T-helper 1 cell treated with Interleukin-12 subunit alpha and Interleukin-12 subunit beta and Interleukin-4 antibody, amounts not matched to agents 30 ng/mL and 1 ng/mL, for 36 hours (primary cell): ENCODE measurements around the gene TFF3. TPM values are rescaled to one million over a fixed set of nuclear protein-coding genes. Genes with fewer than 3 reads are reported as not detected.

Experiments
- intact Hi-C: fragments of 100-400 bp; cut with micrococcal nuclease; formaldehyde crosslinking; loops from one replicate; pipeline ENCODE4 v1.15.1; 2024
- total RNA-seq: library from RNA; stranded (reverse); gene quantifications from 2 replicates; pipeline ENCODE4 v1.2.3, GENCODE V29; 2022

TFF3 gene
- not detected in 2 replicates for total RNA-seq

- intact Hi-C loops = no loop called here
These were observed at the start of gene TFF3 for GRCh38 chr21:42315296-42315891. TSS of gene TFF3 (minus strand) at chr21:42315409. CDS start at chr21:42315374, 35 bp downstream.

- intact Hi-C loops = no loop called here
These were observed 49.2 kb upstream of the TFF3 start for GRCh38 chr21:42364304-42364865.

- intact Hi-C loops = no loop called here
These were observed 48.1 kb upstream of the TFF3 start for GRCh38 chr21:42363312-42363711.

GRCh38 chr21:42362700-42363099 is 47.5 kb upstream of the TFF3 start:
- intact Hi-C loops = no loop called here

- intact Hi-C loops = no loop called here
These were observed 47.0 kb upstream of the TFF3 start for GRCh38 chr21:42362198-42362597.

GRCh38 chr21:42361286-42361685 is 46.1 kb upstream of the TFF3 start:
- intact Hi-C loops = no loop called here

GRCh38 chr21:42360317-42360716 is 45.1 kb upstream of the TFF3 start:
- intact Hi-C loops = loop anchor here (1.0 kb wide), 1 partner anchor 22 kb away; no protein-coding TSS in a partner anchor

GRCh38 chr21:42358937-42359336 is 43.7 kb upstream of the TFF3 start:
- intact Hi-C loops = no loop called here

GRCh38 chr21:42358261-42358660 is 43.1 kb upstream of the TFF3 start:
- intact Hi-C loops = no loop called here

GRCh38 chr21:42357307-42357706 is 42.1 kb upstream of the TFF3 start:
- intact Hi-C loops = no loop called here

- intact Hi-C loops = no loop called here
These were observed 41.4 kb upstream of the TFF3 start for GRCh38 chr21:42356650-42357049.

- intact Hi-C loops = no loop called here
These were observed 40.8 kb upstream of the TFF3 start for GRCh38 chr21:42356046-42356445.

GRCh38 chr21:42353623-42354022 is 38.4 kb upstream of the TFF3 start:
- intact Hi-C loops = no loop called here

GRCh38 chr21:42352441-42353095 is 37.4 kb upstream of the TFF3 start:
- intact Hi-C loops = no loop called here

GRCh38 chr21:42351626-42352440 is 36.6 kb upstream of the TFF3 start:
- intact Hi-C loops = no loop called here

GRCh38 chr21:42350927-42351426 is 35.8 kb upstream of the TFF3 start, which contains the start of gene TFF2:
TSS of gene TFF2 (minus strand) at chr21:42350994. CDS start at chr21:42350957, 37 bp downstream.
- intact Hi-C loops = no loop called here

GRCh38 chr21:42350318-42350910 is 35.2 kb upstream of the TFF3 start:
- intact Hi-C loops = no loop called here

GRCh38 chr21:42349420-42350317 is 34.5 kb upstream of the TFF3 start:
- intact Hi-C loops = no loop called here

GRCh38 chr21:42348762-42349161 is 33.6 kb upstream of the TFF3 start:
- intact Hi-C loops = no loop called here
